HG02943 (cell line): ENCODE data around the gene WHRN.

ENCODE experiments used
- ATAC-seq: cut with Tn5 transposase; IDR thresholded peaks from one replicate; pipeline ENCODE4 v1.9.1; 2021; ENCODE audit warnings: mild to moderate bottlenecking, low read depth, moderate library complexity; ENCODE audit not compliant: unreplicated experiment

Gene WHRN

DNA sequence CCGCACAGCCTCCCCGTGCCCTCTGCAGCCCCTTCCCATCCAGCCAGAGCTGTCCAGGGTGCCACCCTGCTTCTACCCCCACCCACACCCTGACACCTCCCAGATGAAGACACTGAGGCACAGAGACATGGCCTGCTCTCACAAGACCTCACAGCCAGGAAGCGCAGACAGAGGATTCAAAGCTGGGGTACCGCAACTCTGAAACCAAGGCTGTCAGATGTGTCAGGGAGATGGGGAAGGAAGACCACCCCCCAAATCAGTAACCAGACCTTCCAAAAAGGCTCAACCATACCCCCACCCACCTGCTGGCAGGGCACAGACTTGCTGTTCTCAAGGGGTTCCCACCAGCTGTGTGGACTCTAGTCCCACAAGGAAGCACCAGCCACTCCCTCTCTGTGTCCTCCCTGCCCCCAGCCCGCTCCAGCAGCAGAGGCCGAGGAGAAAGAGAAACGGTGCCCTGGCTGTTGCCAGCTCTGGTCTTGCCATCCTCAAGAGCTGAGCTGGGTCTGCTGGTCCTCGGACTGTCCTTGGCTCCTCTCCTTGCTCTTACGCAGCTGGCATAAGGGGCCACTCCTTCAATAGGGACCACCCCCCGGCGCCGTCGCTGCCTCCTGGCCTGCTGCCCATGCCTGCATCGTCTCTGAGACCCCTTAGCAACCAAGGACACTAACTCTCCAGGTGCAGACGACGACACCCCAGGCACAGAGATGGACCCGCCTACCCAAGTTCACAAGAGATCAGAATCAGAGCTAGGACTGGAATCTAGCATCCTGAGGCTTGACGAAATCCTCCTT, 118.2 kb downstream of the WHRN start:
- ATAC-seq = no peak

DNA sequence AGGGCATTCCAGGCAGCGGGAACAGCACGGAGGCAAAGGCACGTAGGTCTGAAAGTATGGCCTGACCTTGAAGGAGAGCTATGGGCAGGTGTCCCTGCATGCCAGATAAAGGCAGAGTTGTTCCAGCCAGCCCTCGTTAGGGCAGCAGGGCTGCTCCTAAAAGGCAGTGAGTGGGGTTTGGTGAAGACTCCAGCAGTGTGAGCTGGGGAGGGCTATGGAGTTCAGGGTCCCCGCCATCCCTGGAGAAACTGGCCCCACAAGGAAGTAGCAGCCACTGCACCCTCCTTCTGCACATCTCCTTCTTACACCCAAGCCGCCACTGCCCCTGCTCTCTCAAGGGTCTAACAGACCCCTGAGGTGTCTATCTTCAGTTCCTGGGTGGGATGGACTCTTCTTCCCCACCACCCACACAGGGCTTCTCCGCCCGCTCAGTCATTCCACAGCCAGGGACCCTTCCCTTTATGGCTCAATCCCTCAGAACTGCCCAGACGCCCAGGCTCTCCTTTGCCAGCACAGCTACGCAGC, 118.8 kb downstream of the WHRN start:
- no peak for ATAC-seq

DNA sequence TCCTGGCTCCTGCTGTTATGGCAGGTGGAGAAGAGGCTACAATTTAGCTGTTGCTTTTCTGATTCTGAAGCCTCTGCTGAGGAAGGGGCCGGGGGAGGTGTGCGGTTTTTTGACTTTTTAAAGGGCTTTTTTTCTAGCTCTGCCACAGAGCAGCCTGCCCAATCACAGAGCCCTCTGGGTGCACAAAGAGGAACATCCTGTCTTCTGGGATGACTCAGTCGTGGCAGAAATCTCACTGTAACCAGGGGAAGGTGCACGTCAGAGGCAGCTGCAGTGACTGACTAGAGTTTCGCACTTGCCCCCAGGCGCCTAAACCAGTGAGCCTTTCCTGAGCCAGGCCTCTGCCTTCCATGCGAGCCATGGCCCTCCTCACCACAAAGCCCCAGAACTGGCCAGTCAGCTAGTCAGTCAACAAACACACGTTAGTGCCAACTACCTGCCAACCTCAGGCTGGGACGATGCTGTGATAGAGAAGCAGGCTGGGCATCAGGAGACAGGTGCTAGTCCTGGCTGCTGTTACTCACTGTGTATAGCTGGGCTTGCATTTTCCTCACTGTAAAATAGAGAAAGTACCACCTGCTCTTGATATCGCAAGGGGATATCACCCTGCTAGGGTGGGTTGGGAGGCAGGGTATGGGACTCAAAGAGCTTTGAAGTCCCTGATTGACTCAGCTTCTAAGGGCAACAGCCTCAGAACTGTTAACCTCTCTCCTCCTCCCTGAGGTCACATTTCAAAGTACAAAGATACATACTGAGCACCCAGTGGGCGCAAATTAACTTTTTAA, 119.7 kb downstream of the WHRN start:
- ATAC-seq = peak; percentile 84

DNA sequence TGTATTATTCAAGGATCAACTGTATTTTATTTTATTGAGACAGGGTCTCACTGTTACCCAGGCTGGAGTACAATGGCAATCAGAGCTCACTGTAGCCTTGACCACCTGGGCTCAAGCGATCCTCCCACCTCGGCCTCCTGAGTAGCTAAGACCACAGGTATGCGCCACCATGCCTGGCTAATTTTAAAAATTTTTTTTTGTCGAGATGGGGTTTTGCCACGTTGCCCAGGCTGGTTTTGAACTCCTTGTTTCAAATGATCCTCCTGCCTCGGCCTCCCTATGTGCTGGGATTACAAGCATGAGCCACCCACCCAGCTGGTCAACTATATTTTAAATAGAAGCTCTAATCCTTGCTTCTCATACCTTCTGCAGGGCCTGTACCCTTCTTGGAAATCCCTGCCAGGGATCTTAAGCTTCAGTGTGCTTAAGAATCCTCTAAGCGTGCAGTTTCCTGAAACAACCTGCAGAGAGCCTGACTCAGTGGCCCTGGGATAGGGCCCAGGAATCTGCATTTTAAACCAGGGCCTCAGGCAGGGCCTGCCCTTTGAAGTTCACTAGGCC, 120.4 kb downstream of the WHRN start:
- ATAC-seq = no peak

DNA sequence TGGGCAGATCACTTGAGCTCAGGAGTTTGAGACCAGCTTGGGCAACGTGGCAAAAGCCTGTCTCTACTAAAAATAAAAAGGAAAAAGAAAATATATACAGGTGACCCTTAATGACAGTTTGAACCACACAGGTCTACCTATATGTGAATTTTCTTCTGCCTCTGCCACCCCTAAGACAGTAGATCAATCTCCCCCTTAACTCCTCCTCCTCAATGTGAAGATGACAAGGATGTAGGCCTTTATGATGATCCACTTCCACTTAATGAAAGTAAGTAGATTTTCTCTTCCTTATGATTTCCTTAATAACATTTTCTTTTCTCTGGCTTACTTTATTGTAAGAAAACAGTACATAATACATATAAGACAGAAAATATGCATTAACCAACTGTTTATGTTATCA, 120.9 kb downstream of the WHRN start:
- no peak for ATAC-seq

DNA sequence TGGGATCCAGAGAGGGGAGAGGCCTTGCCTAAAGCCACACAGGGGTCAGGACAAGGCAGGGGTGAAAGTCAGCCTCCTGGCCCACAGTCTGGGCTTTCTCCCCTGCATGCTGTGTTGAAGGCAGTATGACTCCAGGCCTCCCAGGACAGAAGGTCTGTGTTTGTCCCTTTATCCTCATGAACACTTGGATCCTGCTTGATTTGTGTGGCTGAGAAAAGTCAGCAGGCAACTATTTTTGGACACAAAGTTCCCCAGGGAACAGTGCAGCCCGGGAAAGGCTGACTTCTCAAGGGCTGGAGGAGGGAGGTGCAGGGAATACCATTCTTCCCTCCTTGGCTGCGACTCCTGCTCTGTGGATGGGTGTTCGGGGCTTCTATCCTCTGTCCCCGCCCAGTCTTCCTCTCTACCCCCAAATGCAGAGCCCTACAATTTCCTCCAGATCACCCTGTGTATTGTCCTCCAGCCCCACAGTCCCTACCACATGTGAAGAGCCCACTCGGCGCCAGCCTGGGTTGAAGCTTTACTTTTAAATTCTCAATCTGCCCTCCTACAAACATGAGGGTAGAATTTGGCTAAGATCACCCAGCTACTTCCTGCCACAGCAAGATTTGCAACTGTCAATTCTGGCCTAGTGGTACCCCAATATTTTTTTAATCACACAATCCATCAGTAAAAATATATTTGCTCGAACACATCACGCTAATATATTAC, 121.6 kb downstream of the WHRN start:
- no peak for ATAC-seq

DNA sequence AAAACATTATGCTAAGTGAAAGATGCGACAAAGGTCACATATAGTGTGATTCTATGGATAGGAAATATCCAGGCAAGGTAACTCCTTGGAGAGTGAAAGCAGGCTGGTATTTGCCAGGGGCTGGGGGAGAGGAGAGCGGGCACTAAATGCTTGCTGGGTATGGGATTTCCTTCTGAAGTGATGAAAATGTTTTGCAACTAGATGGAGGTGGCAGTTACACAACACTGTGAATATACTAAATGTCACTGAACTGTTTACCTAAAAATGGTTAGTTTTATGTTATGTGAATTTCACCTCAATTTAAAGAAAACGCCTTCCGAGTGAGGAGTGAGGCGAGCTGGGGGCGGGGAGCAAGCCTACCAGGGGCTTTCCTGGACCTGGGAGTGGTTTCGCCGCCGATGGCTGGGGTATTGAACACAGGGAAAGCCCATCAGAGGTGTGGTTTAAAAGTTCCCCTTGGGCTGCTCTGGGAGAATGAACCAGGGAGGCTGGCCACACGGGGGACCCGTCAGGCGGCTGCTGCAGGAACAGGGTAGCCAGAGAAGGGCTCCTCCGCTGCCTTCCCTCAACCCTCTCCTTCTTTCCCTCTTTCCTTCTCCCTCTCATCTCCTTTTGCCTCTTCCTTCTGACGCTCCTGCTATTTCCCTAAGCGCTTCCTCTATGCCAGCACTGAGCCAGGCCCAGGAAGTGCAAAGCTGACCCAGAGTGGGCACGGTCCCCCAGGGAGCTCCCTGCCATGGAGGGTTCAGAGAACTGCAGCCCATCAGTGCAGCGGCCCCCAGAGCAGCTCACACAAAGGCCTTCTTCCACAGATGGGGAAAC, 122.4 kb downstream of the WHRN start:
- no peak for ATAC-seq

DNA sequence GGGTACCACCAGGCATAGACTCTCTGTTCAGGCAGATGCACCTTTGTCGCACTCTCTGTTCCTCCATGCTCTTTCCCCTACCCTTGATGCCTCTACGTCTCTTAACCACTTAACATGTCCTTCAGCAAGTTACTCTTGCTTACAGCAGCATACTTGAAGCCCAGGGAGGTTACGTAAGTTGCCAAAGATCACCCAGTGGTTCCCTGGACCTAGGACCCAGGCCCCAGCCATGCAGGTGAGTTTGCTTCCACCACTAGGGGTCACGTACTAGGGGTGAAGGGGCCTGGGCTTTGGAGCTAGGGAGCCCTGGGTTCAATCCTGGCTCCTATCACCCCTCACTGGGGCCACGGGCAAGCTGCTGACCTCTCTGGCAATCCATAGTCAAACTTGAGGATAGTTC, 126.4 kb downstream of the WHRN start:
- ATAC-seq = no peak

DNA sequence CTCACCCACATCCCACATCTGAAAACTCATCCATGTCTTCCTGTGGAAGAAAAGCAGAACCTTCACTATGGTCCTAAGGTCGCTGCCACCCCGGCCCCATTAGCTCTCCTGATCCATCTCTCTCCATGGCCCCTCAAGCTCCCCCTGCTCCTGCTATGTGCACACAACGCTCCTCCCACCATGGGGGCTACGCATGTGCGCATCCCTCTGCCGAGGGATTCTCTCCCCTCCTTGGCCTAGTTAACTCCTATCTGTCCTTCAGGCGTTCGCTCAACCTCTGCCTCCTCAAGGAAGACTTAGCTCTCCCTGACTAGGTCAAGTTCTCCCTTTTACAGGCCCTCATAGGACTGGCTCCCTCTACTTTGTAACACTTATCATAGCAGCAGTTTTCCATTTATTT, 127.3 kb downstream of the WHRN start:
- ATAC-seq = no peak

DNA sequence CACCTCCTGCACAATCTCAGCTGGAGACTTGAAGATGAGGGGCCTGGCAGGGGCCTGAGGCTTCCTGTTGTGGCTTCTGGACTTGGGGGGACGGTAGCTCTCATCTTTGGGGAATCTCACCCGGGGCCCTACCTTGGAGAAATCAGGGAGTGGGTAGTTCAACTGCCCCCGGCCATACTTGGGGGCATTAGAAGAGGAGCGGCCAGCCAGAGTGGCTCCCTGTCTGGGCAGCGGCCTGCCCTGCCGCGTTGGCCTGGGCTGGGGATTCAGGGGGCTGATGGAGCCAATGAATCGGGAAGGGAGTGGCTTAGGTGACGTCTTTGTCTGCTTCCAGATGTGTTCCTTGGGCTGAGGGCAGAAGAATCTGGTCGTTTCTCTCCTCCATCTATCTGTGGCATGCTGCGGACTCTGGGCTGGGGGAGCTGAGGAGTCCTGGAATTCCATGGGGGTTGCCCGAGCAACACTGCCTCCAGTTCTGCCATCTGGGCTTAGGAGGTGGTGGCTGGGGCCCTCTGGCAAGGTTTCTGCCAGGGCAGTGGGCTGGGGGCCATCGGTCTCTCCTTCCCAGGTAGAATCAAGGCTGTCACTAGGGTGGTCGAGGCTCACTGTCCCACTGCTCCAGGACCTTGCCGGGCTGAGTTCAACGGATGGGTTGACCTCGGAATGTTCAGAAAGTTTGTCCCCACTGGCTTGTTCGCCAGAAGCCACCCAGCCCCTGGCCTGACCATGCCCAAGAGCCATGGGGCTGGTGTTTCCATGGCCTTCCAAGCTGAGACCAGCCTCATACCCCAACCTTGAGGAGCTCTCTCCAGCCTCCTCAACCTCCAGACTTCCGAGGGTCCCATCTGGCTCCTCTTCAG, 128.5 kb downstream of the WHRN start:
- no peak for ATAC-seq

DNA sequence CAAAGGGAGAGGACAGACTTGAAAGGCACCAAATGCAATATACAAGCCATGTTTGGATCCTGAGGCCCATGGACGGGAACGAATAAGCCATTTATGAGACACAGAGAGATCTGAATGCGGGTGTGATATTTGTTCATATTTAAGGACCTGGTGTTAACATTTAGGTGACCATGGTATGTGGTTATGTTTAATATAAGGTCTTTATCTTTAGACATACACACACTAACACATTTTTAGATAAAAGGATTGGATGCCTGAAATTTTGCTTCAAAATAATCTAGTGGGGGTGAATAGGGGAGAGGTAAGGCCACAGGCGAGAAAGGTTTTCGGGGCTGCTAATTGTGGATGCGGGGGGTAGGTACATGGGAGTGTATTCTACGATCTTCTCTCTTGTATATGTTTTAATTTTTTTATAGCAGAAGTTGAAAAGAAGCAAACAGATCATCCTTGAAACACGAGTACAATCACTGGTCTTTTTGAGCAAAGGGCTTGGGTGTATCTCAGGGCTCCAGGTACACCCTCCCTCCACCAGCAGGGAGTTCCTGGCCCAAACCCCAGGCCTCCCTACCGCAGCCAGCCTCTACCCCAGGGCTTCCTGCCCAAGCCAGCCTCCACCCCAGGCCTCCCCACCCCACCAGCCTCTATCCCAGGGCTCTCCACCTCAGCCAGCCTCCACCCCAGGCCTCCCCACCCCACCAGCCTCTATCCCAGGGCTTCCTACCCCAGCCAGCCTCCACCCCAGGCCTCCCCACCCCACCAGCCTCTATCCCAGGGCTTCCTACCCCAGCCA, 129.7 kb downstream of the WHRN start:
- ATAC-seq = no peak

DNA sequence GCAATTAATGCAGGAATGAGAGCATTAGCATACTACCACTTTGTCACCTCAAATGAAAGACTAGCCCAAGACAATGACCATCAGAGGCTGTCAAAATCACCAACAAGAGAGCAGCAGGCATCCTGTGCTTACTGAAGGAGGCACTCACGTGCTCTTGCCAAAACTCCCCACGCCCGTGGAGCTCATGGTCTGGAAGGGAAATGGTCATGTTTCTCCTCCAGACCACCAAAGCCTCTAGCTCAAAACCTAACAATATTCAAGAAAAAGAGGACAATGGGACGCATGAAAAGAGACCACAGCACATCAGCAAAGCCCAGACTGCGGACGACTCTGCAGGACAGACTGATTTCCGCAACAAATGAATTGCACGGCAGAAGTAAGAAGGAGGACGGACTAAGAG, 130.3 kb downstream of the WHRN start:
- no peak for ATAC-seq

DNA sequence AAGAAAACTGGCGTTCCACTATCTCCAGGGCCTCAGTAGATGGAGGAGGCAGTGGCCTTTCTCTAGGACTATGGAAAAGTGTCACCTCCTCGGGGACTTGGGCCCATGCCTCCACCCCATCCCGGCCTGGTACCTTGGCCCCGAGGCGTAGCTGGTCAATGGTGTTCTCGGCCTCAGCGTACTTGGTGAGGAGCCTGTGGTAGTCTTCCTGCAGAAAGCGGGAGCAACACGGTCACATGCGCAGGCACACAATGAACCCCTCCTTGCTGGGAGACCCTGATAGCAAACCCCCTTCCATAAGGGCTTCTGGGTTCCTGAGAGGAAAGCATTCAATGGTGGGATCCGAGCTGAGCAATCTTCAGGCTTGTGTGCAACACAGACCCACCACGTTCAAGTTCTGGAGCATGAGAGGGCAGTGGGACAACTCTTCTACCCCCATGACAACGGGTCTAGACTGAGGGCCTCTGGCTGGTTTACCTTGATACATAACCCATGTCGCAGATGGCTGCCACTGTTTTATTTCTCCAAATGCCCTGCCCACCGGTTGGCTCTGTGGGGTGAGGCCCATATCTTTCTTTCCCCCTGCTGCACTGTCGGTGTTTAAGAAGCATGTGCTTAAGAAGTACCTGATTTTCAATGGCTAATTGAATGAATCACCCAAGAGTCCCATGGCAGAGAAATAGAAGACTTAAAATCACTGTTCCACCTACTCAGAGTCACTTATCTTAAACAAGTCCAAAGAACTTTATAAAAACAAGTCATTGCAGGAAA, 131.1 kb downstream of the WHRN start:
- ATAC-seq = no peak

DNA sequence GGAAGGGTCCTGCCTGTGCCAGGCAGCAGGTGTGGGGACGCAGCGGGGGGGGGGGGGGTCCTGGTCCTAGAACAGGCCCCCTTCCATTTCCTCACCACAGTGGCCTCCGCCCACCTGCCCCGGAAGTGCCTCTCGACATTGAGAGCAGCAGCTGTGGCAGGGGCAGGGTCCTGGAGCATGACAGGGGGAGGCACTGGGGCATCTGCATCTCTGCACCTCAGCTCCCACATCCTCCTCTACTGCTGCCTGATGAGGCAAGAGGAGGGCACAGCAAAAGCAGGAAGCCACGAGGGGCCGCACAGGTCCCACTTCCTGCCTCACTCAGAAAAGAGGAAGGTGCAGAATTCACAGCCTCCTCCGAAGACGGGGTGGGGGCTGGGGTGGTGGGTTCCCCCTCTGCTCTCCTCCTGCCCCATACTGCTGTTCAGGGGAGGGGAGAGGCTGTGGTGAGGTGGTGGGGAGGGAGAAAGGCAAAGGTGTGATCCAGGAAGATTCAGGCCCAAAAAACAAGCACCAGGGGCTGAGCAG, 132.3 kb downstream of the WHRN start:
- peak; percentile 88 for ATAC-seq

DNA sequence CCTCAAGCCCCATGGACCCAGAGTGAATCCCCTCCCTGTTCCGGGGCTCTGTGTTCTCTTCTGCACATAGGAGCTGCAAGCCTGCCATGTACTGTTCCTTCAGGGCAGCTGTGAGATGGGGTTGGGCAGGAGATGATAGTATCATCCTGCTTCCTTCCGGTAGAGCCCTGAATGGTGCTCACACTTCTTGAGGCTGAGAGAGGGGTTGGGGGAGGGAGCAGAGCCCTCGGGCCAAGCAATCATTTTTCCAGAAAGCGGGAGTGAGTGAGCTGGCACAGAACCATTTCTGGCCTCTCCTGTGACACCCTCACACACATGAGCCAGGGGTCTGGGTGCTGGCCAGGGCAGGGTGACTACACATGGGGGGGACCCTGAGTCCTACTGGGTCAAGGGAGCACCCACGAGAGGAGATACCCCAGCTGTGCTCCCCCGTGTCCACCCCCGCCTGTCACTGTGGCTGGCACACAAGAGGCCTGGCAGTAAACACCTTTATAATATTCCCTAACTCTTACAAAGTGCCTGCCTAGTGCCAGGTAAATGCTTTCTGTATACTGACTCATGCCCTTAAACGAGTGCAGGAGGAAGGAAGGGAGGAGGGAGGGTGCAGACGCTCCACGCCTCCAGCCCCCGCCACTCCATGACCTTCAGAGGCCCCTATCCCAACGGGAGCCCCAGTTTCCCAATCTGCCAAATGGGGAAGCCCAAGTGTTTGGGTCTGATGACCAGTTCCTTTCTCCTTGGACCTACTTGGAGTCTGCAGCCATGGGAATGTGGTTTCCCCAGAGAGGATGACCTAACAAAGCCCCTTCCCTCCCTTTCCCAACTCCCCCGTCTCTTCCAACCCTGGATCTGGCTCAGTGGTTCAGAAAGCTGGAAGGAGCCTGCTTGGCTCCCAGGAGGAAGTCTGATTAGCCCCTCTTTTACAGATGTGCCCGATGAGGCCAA, 133.0 kb downstream of the WHRN start:
- no peak for ATAC-seq

DNA sequence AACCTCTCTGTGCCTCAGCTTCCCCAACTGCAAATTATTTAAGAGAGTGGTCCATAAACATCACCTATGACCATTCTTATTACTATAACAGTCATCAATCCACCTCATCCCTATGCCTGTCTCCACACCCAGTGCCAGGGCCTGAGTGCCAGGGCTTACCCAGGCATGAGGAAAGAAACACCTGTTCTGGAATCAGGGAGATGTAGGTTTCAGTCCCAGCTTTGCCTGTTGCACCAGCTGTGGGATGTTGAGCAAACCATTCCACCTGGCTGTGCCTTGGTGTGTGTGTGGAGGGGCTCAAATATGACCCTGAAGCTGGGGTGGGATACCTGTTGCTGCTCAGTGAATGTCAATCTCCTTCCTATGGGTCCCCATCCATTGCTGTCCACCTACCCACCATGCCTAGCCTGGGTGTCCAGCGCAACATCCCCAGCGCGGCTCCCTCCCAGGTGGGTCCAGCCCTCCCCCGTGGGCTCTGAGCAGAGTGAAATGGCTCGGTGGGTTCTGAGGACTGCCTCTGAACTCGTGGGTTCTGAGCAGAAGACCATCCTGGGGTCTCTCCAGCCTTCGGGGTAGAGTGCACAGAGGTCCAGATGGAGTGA, 133.8 kb downstream of the WHRN start:
- ATAC-seq = no peak
